RWPE2 (cell line): Measurements from ENCODE around the gene SCAMP1.

Experiments used
- ATAC-seq: fragments of 200-7000 bp; cut with Tn5 transposase; 3 replicates; pipeline ENCODE4 v1.9.1; 2021; ENCODE audit warnings: low read depth
- DNase-seq: peaks from one replicate; pipeline ENCODE4 v3.0.0-alpha.2; 2020; ENCODE audit warnings: low spot score
- H3K27ac ChIP-seq: fragments of 450-650 bp; 2 replicates; pipeline ENCODE4 v1.5.1; 2017; ENCODE audit warnings: mild to moderate bottlenecking; ENCODE audit not compliant: poor library complexity, severe bottlenecking
- H3K27me3 ChIP-seq: fragments of 250-450 bp; sonication (Bioruptor Pico); 2 replicates; pipeline ENCODE4 v1.5.1; 2021; ENCODE audit warnings: mild to moderate bottlenecking, moderate library complexity; ENCODE audit not compliant: insufficient read depth, poor library complexity, severe bottlenecking
- H3K36me3 ChIP-seq: fragments of 250-450 bp; sonication (Bioruptor Pico); 2 replicates; pipeline ENCODE4 v1.5.1; 2020; ENCODE audit warnings: low read depth, mild to moderate bottlenecking, moderate library complexity
- H3K4me1 ChIP-seq: fragments of 250-450 bp; sonication (Bioruptor Pico); 2 replicates; pipeline ENCODE4 v1.5.1; 2021; ENCODE audit warnings: mild to moderate bottlenecking, moderate library complexity; ENCODE audit not compliant: insufficient read depth, poor library complexity, severe bottlenecking
- H3K4me3 ChIP-seq: fragments of 250-450 bp; sonication (Bioruptor Pico); 2 replicates; pipeline ENCODE4 v1.5.1; 2021; ENCODE audit warnings: mild to moderate bottlenecking, moderate library complexity; ENCODE audit not compliant: severe bottlenecking
- H3K9me3 ChIP-seq: fragments of 250-450 bp; sonication (Bioruptor Pico); 2 replicates; pipeline ENCODE4 v1.5.1; 2021; ENCODE audit warnings: mild to moderate bottlenecking, moderate library complexity; ENCODE audit not compliant: severe bottlenecking
- CTCF ChIP-seq: fragments of 450-650 bp; IDR thresholded peaks from one replicate; pipeline ENCODE4 v1.5.1; 2017; ENCODE audit warnings: mild to moderate bottlenecking, moderate library complexity; ENCODE audit not compliant: poor library complexity, severe bottlenecking

The SCAMP1 gene

GRCh38 chr5:78519198-78519941 is 159.0 kb downstream of the SCAMP1 start:
- H3K27ac ChIP-seq, result peak overlapping the region; percentile 88
- H3K27me3 ChIP-seq, result no peaks in the 10 kb centered on the region
- no peaks in the 10 kb centered on the region for H3K36me3 ChIP-seq
- TF ChIP-seq CTCF, result no peak
- H3K9me3 ChIP-seq, result no peaks in the 10 kb centered on the region
- no peak for DNase-seq
- no peak overlapping the region for H3K4me3 ChIP-seq
- no peak; the same call in 2 of the 3 replicates for ATAC-seq
- H3K4me1 ChIP-seq, result peaks cover 35% of the 10 kb centered on the region

GRCh38 chr5:78521455-78521854 is 161.0 kb downstream of the SCAMP1 start:
- Histone ChIP-seq H3K27me3 (no peaks in the 10 kb centered on the region), H3K27ac (no peak overlapping the region), H3K36me3 (no peaks in the 10 kb centered on the region), H3K4me1 (peaks cover 27% of the 10 kb centered on the region), H3K4me3 (no peak overlapping the region), H3K9me3 (no peaks in the 10 kb centered on the region)
- ATAC-seq (no peak), DNase-seq (no peak)
- no peak for TF ChIP-seq CTCF

GRCh38 chr5:78522476-78523260 is 162.3 kb downstream of the SCAMP1 start:
- Histone ChIP-seq H3K27me3 (no peaks in the 10 kb centered on the region), H3K36me3 (no peaks in the 10 kb centered on the region), H3K4me3 (no peak overlapping the region), H3K27ac (no peak overlapping the region), H3K4me1 (peaks cover 37% of the 10 kb centered on the region), H3K9me3 (no peaks in the 10 kb centered on the region)
- DNase-seq, result no peak
- no peak for ATAC-seq
- TF ChIP-seq CTCF, result no peak

- peak overlapping the region; percentile 99 for H3K27ac ChIP-seq
- H3K4me3 ChIP-seq, result no peak overlapping the region
- H3K9me3 ChIP-seq, result no peaks in the 10 kb centered on the region
- no peaks in the 10 kb centered on the region for H3K27me3 ChIP-seq
- H3K4me1 ChIP-seq, result peaks cover 37% of the 10 kb centered on the region
- no peak for TF ChIP-seq CTCF
- H3K36me3 ChIP-seq, result no peaks in the 10 kb centered on the region
- no peak for ATAC-seq
- no peak for DNase-seq
Measured at GRCh38 chr5:78523314-78524193, 163.1 kb downstream of the SCAMP1 start.
